Endothelial cell of umbilical vein (primary cell): ENCODE data around the gene ARID3B. TPM values are rescaled to one million over a fixed set of nuclear protein-coding genes. Genes with fewer than 3 reads are reported as not detected.

Source experiments
- BruUV-seq: library from RNA; stranded (reverse); fragments of 400-500 nt; replicated peaks from 2 replicates; lab custom pipeline; 2021; lab: Mats Ljungman, UMichigan
- CTCF ChIA-PET: fragments of 300-600, 350-600 bp; sonication (Branson Sonifier 250); formaldehyde crosslinking; loops from one replicate; lab custom pipeline; 2021; ENCODE audit warnings: antibody characterized with exemption, inconsistent platforms; lab: Charles Lee
- POLR2A ChIA-PET: fragments of 300-600, 350-600 bp; sonication (Branson Sonifier 250); formaldehyde crosslinking; loops from one replicate; lab custom pipeline; 2021; ENCODE audit warnings: antibody characterized with exemption, inconsistent platforms; lab: Charles Lee
- DNase-seq: peaks from one replicate; pipeline ENCODE4 v3.0.0-alpha.2; 2011; ENCODE audit warnings: low read depth, low spot score
- FAIRE-seq: peaks from 2 replicates; lab custom pipeline; 2011; peaks lifted over from hg19 to GRCh38; lab: Jason Lieb, UNC
- H2AFZ ChIP-seq: 2 replicates; pipeline ENCODE4 v1.6.0; 2012; ENCODE audit warnings: low read depth, low read length, control low read depth, inconsistent platforms
- H3K27ac ChIP-seq: 2 replicates; pipeline ENCODE4 v1.5.1; 2011; ENCODE audit warnings: low read depth, mild to moderate bottlenecking, control low read depth, low read length, moderate library complexity; ENCODE audit not compliant: insufficient read depth
- H3K27me3 ChIP-seq, 2 experiments: 2 replicates each; pipeline versions ENCODE4 v1.6.0 to v1.6.1; 2011; ENCODE audit warnings: low read length in 2 of 2, mixed read lengths in 1 of 2; ENCODE audit not compliant: control insufficient read depth in 2 of 2, insufficient read depth in 2 of 2
- H3K36me3 ChIP-seq, 2 experiments: 2 replicates in 1 of 2; 3 replicates in 1 of 2; pipeline ENCODE4 v1.5.1; 2011; ENCODE audit warnings: low read length in 2 of 2, mild to moderate bottlenecking in 1 of 2, moderate library complexity in 1 of 2; ENCODE audit not compliant: control insufficient read depth in 2 of 2, insufficient read depth in 2 of 2; ENCODE audit errors: extremely low read depth in 1 of 2
- H3K4me1 ChIP-seq: 3 replicates; pipeline ENCODE4 v1.5.1; 2011; ENCODE audit warnings: mild to moderate bottlenecking, low read length; ENCODE audit not compliant: control insufficient read depth, insufficient read depth; ENCODE audit errors: extremely low read depth
- H3K4me2 ChIP-seq: 2 replicates; pipeline ENCODE4 v1.6.1; 2011; ENCODE audit warnings: low read length, control low read depth, mixed read lengths; ENCODE audit not compliant: insufficient read depth
- H3K4me3 ChIP-seq, 3 experiments: fragments of 200-600 bp in 1 of 3; sonication (generic), shearing (Covaris generic) in 1 of 3; replicated peaks in 1 of 3; 2 replicates each; pipeline ENCODE4 v1.5.1; 2011 to 2016; ENCODE audit warnings: control low read depth in 3 of 3, low read length in 3 of 3, mild to moderate bottlenecking in 2 of 3, inconsistent platforms in 1 of 3, low read depth in 1 of 3, moderate library complexity in 1 of 3; ENCODE audit not compliant: insufficient read depth in 1 of 3
- H3K79me2 ChIP-seq: 2 replicates; pipeline ENCODE4 v1.6.0; 2012; ENCODE audit warnings: low read length, inconsistent platforms; ENCODE audit not compliant: control insufficient read depth, insufficient read depth
- H3K9ac ChIP-seq: replicated peaks from 2 replicates; pipeline ENCODE3; 2011; ENCODE audit warnings: low read length, control low read depth; ENCODE audit not compliant: insufficient read depth; ENCODE audit errors: extremely low read depth
- H3K9me1 ChIP-seq: replicated peaks from 3 replicates; pipeline ENCODE4 v1.6.0; 2011; ENCODE audit warnings: mild to moderate bottlenecking, low read length; ENCODE audit not compliant: control insufficient read depth, insufficient read depth; ENCODE audit errors: extremely low read depth
- H3K9me3 ChIP-seq: replicated peaks from 2 replicates; pipeline ENCODE4 v1.5.1; 2012; ENCODE audit warnings: low read length, inconsistent platforms; ENCODE audit not compliant: control insufficient read depth, insufficient read depth
- H4K20me1 ChIP-seq: replicated peaks from 2 replicates; pipeline ENCODE3; 2011; ENCODE audit warnings: mild to moderate bottlenecking, low read length; ENCODE audit not compliant: control insufficient read depth, insufficient read depth; ENCODE audit errors: extremely low read depth
- CTCF ChIP-seq, 2 donors: IDR thresholded peaks; 1 replicate in 1 of 2; 2 replicates in 1 of 2; pipeline ENCODE4 v1.5.1; 2011; ENCODE audit warnings: low read length in 2 of 2, mild to moderate bottlenecking in 2 of 2, moderate library complexity in 2 of 2, control low read depth in 1 of 2, inconsistent platforms in 1 of 2, low read depth in 1 of 2; ENCODE audit not compliant: insufficient read depth in 1 of 2; ENCODE audit errors: extremely low read depth in 1 of 2
- EZH2 ChIP-seq: IDR thresholded peaks from 2 replicates; pipeline ENCODE4 v1.6.1; 2012; ENCODE audit warnings: borderline replicate concordance, low read depth, mild to moderate bottlenecking, moderate library complexity, low read length, inconsistent platforms; ENCODE audit not compliant: severe bottlenecking
- FOS ChIP-seq: IDR thresholded peaks from 2 replicates; pipeline ENCODE4 v1.6.1; 2011; ENCODE audit warnings: mild to moderate bottlenecking, low read length, moderate library complexity, borderline replicate concordance; ENCODE audit not compliant: insufficient read depth
- GATA2 ChIP-seq: IDR thresholded peaks from 2 replicates; pipeline ENCODE4 v1.7.0; 2011; ENCODE audit warnings: low read depth, mild to moderate bottlenecking, moderate library complexity, mixed read lengths, low read length; ENCODE audit not compliant: insufficient read length, insufficient read depth
- JUN ChIP-seq: IDR thresholded peaks from 2 replicates; pipeline ENCODE4 v1.6.1; 2011; ENCODE audit warnings: borderline replicate concordance, low read depth; ENCODE audit not compliant: insufficient read length, insufficient read depth
- MAX ChIP-seq: IDR thresholded peaks from 2 replicates; pipeline ENCODE4 v1.6.1; 2011; ENCODE audit not compliant: insufficient read depth, insufficient read length
- MYC ChIP-seq: IDR thresholded peaks from one replicate; pipeline ENCODE4 v1.6.1; 2011; ENCODE audit warnings: mild to moderate bottlenecking, low read depth, low read length
- POLR2A ChIP-seq: IDR thresholded peaks from 2 replicates; pipeline ENCODE4 v1.6.1; 2012; ENCODE audit warnings: low read depth, mild to moderate bottlenecking, control low read depth, low read length
- POLR2AphosphoS5 ChIP-seq: IDR thresholded peaks from 2 replicates; pipeline ENCODE4 v1.6.1; 2012; ENCODE audit warnings: low read depth, mild to moderate bottlenecking, control low read depth, low read length, moderate library complexity; ENCODE audit not compliant: insufficient read depth
- dilution Hi-C: fragments of 300-500 bp; cut with MboI; formaldehyde crosslinking; loops from one replicate; pipeline ENCODE4 v1.15.0; 2019; ENCODE audit warnings: low sequenced_read_pairs; ENCODE audit not compliant: extremely low pct_ligation_motif_present
- intact Hi-C: fragments of 100-400 bp; cut with micrococcal nuclease; formaldehyde crosslinking; loops from one replicate; pipeline ENCODE4 v1.10.0; 2022
- polyA plus RNA-seq, 4 experiments: library from polyadenylated mRNA; depleted of rRNA in 3 of 4; stranded (reverse) in 3 of 4; unstranded in 1 of 4; fragments of >200 nt; gene quantifications; 2 replicates each; pipeline versions ENCODE4 v1.2.1 to v1.2.3, GENCODE V29; 2011 to 2012; ENCODE audit warnings: missing spikeins in 1 of 4
- total RNA-seq: library from RNA; stranded (reverse); gene quantifications from 2 replicates; pipeline ENCODE4 v1.2.3, GENCODE V29; 2021

The ARID3B gene
- total and polyA plus RNA-seq, 2 donors (not counting 3 experiments of a cell fraction or from before 2014, with no cell fraction given): 6.2 to 10.0 TPM

- Histone ChIP-seq H3K36me3 (peaks cover 0 to 8% of the 10 kb centered on the region in 2 experiments), H3K4me1 (peaks cover 14% of the 10 kb centered on the region), H3K4me3 (no peak overlapping the region), H3K9me1 (no peaks in the 10 kb centered on the region), H2AFZ (no peak overlapping the region), H4K20me1 (no peaks in the 10 kb centered on the region), H3K9me3 (no peaks in the 10 kb centered on the region), H3K79me2 (no peaks in the 10 kb centered on the region), H3K4me2 (no peak overlapping the region), H3K27ac (no peak overlapping the region), H3K27me3 (no peaks in the 10 kb centered on the region), H3K9ac (no peak overlapping the region)
- dilution Hi-C loops: no loop called here
- TF ChIP-seq MAX (no peak), POLR2AphosphoS5 (no peak), MYC (no peak), FOS (no peak), JUN (no peak), EZH2 (no peak), GATA2 (no peak), CTCF (IDR thresholded peaks at IDR 0.05; ENCODE audit: extremely low read depth in 1 of 2, insufficient read depth in 1 of 2, low read depth in 1 of 2, low read length in 2 of 2) (no peak), POLR2A (no peak)
- no TSS peak for BruUV-seq
- FAIRE-seq (no peak), DNase-seq (no peak)
- ChIA-PET POLR2A (no interaction called here), CTCF (interaction anchor here (1.2 kb wide), 1 partner anchor 23 kb away, joined by 3 read pairs; no protein-coding TSS in a partner anchor)
- intact Hi-C loops: no loop called here
These were observed 28.7 kb downstream of the ARID3B start for GRCh38 chr15:74569731-74570070.
